Epithelial cell of esophagus (primary cell): ENCODE measurements around the gene FUT7.
"Not testable (repeated sequence)": the region's sequence is repeated elsewhere in the genome, so short reads cannot be mapped to it uniquely, and the experiment has no call there.

Experiments
- DNase-seq: peaks from one replicate; pipeline ENCODE4 v3.0.0; 2010; ENCODE audit warnings: low read depth
- H3K4me3 ChIP-seq: 2 replicates; pipeline ENCODE4 v1.5.1; 2011; ENCODE audit warnings: mild to moderate bottlenecking, low read length, control low read depth
- TF ChIP-seq, protein P1 (sequence below): IDR thresholded peaks from 2 replicates; pipeline ENCODE4 v1.5.1; 2011; ENCODE audit warnings: low read depth, mild to moderate bottlenecking, low read length, control low read depth, inconsistent platforms; ENCODE audit not compliant: insufficient read depth; ENCODE audit errors: missing control alignments

Gene FUT7

DNA sequence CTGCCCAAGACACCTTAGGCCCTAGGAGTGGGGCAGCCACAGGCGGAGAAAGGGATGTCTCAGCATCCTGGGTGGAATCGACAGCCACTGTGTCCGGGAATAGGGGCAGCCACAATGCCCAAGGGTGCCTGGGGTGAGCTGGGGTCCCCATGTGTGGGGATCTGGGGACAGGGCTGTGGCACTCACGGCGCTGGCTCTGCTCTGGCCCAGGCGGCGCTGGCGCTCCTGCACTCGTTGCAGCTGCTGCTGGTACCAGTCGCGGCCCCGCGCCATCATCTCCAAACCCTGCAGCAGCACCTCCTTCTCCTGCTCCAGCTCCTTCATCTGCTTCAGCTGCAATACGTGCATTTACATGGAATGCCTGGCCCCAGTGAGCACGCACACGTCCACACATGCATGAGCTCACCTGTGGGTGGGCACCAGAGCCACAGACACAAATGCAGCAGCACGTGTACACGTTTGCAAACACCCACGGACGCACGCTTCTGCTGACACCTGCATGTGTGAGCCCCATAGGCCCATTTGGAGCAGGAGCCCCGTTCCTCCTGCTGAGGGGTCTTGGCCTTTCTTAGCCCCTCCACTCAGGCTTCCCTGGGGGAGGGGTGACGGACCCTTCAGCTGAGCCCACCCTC, 33.6 kb upstream of the FUT7 start:
- TF ChIP-seq, protein P1, sequence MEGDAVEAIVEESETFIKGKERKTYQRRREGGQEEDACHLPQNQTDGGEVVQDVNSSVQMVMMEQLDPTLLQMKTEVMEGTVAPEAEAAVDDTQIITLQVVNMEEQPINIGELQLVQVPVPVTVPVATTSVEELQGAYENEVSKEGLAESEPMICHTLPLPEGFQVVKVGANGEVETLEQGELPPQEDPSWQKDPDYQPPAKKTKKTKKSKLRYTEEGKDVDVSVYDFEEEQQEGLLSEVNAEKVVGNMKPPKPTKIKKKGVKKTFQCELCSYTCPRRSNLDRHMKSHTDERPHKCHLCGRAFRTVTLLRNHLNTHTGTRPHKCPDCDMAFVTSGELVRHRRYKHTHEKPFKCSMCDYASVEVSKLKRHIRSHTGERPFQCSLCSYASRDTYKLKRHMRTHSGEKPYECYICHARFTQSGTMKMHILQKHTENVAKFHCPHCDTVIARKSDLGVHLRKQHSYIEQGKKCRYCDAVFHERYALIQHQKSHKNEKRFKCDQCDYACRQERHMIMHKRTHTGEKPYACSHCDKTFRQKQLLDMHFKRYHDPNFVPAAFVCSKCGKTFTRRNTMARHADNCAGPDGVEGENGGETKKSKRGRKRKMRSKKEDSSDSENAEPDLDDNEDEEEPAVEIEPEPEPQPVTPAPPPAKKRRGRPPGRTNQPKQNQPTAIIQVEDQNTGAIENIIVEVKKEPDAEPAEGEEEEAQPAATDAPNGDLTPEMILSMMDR, result no peak
- no peak for DNase-seq
- no peak overlapping the region for H3K4me3 ChIP-seq

DNA sequence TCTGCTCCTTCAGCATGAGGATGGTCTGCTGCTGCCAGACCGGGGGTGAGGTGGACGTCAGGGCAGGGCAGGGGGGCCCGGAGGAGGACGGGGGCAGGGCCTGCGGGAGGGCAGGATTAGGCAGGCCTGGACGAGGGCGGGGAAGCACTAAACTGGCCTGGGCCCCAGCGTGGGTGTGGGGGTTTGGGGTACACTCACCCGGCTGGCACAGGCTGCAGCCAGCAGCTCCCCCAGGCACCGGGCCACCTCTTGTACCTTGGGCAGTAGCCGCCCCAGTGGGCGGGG, 32.9 kb upstream of the FUT7 start:
- no peak for DNase-seq
- no peak overlapping the region for H3K4me3 ChIP-seq
- TF ChIP-seq, protein P1, result no peak

DNA sequence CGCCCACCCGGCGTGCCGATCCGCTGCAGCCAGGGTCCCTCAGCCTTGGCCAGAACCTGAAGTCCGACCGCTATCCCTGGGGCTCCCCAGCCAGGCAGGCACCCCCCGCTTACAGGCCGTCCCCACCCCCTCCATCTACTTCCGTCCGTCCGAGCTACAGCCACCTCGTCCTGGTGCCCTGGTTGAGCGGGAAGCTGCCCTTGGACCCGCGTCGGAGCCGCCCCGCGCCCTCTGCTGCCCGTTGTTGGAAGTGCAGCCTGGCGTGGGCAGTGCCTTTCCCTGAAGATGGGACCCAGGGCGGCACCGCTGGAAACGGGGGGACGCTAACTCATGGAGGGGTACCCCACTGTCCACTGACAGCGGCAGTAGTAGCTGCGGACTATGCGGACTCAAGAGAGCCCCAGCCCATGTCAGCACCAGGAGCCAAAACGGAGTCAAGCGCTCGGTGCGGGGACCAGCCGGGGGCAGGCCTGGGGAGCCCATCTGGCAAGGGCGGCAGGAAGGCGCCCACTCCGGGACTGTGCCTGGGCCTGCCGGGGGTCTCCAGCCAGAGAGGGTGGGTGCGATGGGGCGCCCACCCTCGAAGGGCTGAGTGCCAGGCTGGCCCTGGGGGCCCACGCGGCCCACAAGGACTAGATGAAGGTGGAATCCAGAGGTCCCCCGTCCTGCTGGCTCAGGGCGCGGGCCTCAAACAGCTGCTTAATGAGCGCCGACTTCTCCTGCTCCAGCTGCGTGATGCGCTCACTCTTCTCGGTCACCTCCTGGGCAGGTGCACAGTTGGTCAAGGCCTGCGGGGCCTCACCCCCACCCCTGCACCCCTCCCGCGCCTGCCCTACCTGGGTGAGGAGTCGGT, 32.4 kb upstream of the FUT7 start:
- TF ChIP-seq, protein P1, result peak; percentile 84
- DNase-seq, result peak; percentile 48
- no peak overlapping the region for H3K4me3 ChIP-seq

DNA sequence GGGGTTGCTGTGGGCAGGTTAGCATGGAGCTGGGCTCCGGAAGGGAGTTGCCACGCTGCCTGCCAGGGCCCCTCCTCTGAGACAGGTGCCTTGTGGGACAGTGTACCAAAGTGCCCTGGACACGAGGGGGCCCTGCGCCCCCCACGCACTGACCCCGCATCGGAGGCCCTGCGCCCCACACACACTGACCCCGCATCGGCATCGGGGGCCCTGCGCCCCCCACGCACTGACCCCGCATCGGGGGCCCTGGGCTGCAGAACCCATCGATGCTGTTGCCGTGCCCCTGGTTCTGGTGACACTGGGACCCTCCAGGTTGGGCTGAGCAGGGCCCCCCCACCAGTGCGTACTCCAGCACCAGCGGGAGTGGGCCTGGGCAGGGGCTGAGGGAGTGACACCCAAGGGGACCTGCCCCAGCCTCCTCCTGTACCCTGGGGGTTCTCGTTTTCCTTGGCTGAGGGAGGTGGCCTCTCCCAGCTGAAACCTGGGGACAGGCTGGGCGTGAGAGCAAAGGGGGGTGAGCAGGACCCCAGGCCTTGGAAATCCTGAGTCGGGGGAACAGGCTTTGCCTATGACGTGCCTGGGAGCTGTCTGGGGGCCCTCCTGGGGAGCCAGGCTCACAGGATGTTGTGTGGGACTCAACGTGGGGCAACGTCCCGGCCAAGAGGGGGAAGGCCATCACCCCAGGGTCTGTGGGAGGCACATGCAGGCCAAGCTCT, 31.6 kb upstream of the FUT7 start:
- DNase-seq, result no peak
- TF ChIP-seq, protein P1, result no peak
- H3K4me3 ChIP-seq, result no peak overlapping the region

DNA sequence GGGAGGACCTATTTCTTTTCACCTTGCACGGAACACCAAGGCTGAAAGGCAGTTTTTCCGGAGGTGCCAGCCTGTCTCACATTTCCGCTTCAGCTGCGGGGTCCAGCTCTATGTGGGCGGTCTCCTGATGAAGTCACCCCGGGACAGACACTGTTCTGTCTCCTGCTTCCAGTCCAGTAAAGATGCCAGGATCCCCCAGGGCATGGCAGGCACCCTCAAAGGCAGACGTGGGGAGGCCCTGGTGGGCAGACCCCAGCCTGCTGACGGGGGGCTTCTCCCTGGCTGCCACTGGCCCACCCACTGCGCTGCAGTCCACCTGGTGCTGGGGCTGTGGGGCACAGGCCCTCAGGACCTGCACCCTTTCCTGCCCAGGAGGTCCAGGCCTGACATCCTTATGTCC, 30.9 kb upstream of the FUT7 start:
- H3K4me3 ChIP-seq, DNase-seq: not testable (repeated sequence)

DNA sequence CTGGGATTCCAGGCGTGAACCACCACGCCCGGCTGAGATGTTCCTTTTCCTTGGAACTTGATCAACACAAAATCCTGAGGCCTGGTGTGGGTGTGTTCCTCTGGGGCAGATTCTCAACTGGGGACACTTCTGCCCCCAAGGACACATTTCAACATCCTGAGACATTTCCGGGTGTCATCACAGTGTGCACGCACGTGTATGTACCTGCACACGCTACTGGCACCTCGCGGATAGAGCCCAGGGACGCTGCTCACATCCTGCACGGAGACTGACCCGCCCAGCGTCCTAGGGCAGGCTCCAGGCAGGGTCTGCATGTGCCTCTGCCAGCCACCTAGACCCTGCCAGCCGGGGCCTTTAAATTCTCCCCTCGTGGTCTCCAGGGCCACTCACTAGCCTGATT, 30.5 kb upstream of the FUT7 start:
- no peak overlapping the region for H3K4me3 ChIP-seq
- peak; percentile 42 for DNase-seq
- TF ChIP-seq, protein P1, result no peak

DNA sequence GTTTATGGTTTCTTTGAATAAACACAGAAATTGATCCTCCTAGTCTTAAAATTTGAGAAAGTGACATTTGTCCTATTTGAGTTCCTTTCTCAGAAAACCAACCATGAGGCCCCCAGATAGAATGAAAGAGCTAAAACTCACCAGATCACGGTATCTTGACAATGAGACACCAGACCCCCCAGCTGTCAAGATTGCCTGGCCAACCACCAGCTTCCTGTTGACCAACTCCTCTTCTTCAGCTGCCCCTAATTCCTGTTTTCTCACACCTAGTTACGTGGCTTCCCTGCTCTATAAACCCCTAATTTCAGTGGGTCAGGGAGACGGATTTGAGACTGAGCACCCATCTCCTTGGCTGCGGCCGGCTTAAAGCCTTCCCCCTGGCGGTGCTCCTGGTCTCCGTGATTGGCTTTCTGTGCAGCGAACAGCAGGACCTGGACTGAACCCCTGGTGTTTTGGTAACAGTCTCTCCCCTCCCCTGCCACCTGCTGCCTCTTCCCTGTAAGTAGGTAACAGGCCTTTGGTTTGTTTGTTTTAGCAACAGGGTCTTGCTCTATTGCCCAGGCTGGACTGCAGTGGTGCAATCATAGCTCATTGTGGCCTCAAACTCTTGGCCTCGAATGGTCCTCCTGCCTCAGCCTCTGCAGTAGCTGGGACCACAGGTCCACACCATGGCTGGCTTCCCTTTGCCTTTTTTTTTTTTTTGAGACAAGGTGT, 26.8 kb upstream of the FUT7 start:
- H3K4me3 ChIP-seq, result no peak overlapping the region
- TF ChIP-seq, protein P1, result no peak
- DNase-seq, result no peak
